Measurements from ENCODE around the gene ZNF532.

Gene ZNF532

GRCh38 chr18:58947136-58947732 lies 82.6 kb downstream of the ZNF532 start:
- DNase-seq, result no peak

GRCh38 chr18:58949031-58949430 lies 84.4 kb downstream of the ZNF532 start:
- no peak for DNase-seq

- no peak for DNase-seq
These were observed 87.5 kb downstream of the ZNF532 start for GRCh38 chr18:58951986-58952702.

GRCh38 chr18:58952858-58953257 lies 88.2 kb downstream of the ZNF532 start:
- no peak for DNase-seq

GRCh38 chr18:58953627-58954026 lies 89.0 kb downstream of the ZNF532 start:
- DNase-seq, result no peak

- no peak for DNase-seq
These were observed 90.3 kb downstream of the ZNF532 start for GRCh38 chr18:58955001-58955400.

- DNase-seq, result no peak
These were observed 91.1 kb downstream of the ZNF532 start for GRCh38 chr18:58955738-58956137.

- DNase-seq, result no peak
These were observed 94.0 kb downstream of the ZNF532 start for GRCh38 chr18:58958628-58959027.

- no peak for DNase-seq
These were observed 95.8 kb downstream of the ZNF532 start for GRCh38 chr18:58960508-58960907.

GRCh38 chr18:58960946-58961722 lies 96.5 kb downstream of the ZNF532 start:
- DNase-seq, result no peak

GRCh38 chr18:58962336-58962735 lies 97.7 kb downstream of the ZNF532 start:
- DNase-seq, result no peak

GRCh38 chr18:58965291-58966004 lies 100.8 kb downstream of the ZNF532 start:
- DNase-seq, result no peak

GRCh38 chr18:58966005-58966677 lies 101.5 kb downstream of the ZNF532 start:
- DNase-seq, result no peak

- DNase-seq, result no peak
These were observed 102.0 kb downstream of the ZNF532 start for GRCh38 chr18:58966704-58967103.

GRCh38 chr18:58967751-58968254 lies 103.1 kb downstream of the ZNF532 start:
- no peak for DNase-seq

GRCh38 chr18:58970943-58971790 lies 106.5 kb downstream of the ZNF532 start:
- no peak for DNase-seq

- DNase-seq, result no peak
These were observed 110.6 kb downstream of the ZNF532 start for GRCh38 chr18:58975296-58975695.

- DNase-seq, result no peak
These were observed 111.1 kb downstream of the ZNF532 start for GRCh38 chr18:58975781-58976180.

GRCh38 chr18:58977223-58977622 lies 112.5 kb downstream of the ZNF532 start:
- no peak for DNase-seq

- no peak for DNase-seq
These were observed 113.1 kb downstream of the ZNF532 start for GRCh38 chr18:58977801-58978200.

GRCh38 chr18:58978916-58979315 lies 114.2 kb downstream of the ZNF532 start:
- no peak for DNase-seq
